ENCODE results near the gene IFT22. TPM values are rescaled to one million over a fixed set of nuclear protein-coding genes. Genes with fewer than 3 reads are reported as not detected.

Gene IFT22
- total RNA-seq, 6 experiments from 2014 or later = 25.6 to 30.6 (median 26.6) TPM

- DNase-seq = no peak
- Mint-ChIP-seq H3K4me1 (ENCODE audit: low read depth) (no peaks in the 10 kb centered on the region; the same call in 1 of the 2 replicates), H3K4me3 (no peak overlapping the region)
Observed at GRCh38 chr7:101347477-101347876, 25.9 kb upstream of the IFT22 start.

GRCh38 chr7:101342892-101343291 is 21.3 kb upstream of the IFT22 start:
- Mint-ChIP-seq H3K36me3 (ENCODE audit: low read depth) (no peaks in the 10 kb centered on the region), H3K4me3 (no peak overlapping the region), H3K9me3 (no peaks in the 10 kb centered on the region), H3K27me3 (ENCODE audit: insufficient read depth) (peaks cover 29% of the 10 kb centered on the region), H3K27ac (no peak overlapping the region), H3K4me1 (ENCODE audit: low read depth) (no peaks in the 10 kb centered on the region)
- no peak for TF ChIP-seq CTCF (IDR thresholded peaks at IDR 0.05)
- DNase-seq = no peak

More at GRCh38 chr7:101347477-101347876, 25.9 kb upstream of the IFT22 start:
- TF ChIP-seq CTCF (IDR thresholded peaks at IDR 0.05) = no peak
- peaks cover 25% of the 10 kb centered on the region for H3K27me3 Mint-ChIP-seq (ENCODE audit: insufficient read depth)
- no peaks in the 10 kb centered on the region for H3K9me3 Mint-ChIP-seq
- no peak overlapping the region for H3K27ac Mint-ChIP-seq
- no peaks in the 10 kb centered on the region for H3K36me3 Mint-ChIP-seq (ENCODE audit: low read depth)

- Mint-ChIP-seq H3K4me3 (no peak overlapping the region), H3K4me1 (ENCODE audit: low read depth) (no peaks in the 10 kb centered on the region), H3K27ac (no peak overlapping the region), H3K27me3 (ENCODE audit: insufficient read depth) (peaks cover 33% of the 10 kb centered on the region), H3K9me3 (no peaks in the 10 kb centered on the region), H3K36me3 (ENCODE audit: low read depth) (no peaks in the 10 kb centered on the region)
- no peak for TF ChIP-seq CTCF (IDR thresholded peaks at IDR 0.05)
- DNase-seq = no peak
Observed at GRCh38 chr7:101340379-101340778, 18.8 kb upstream of the IFT22 start.

GRCh38 chr7:101333912-101334311 is 12.3 kb upstream of the IFT22 start:
- no peaks in the 10 kb centered on the region for H3K4me1 Mint-ChIP-seq (ENCODE audit: low read depth)
- no peak for DNase-seq
- no peaks in the 10 kb centered on the region for H3K9me3 Mint-ChIP-seq
- H3K4me3 Mint-ChIP-seq = no peak overlapping the region
- H3K27ac Mint-ChIP-seq = no peak overlapping the region
- H3K27me3 Mint-ChIP-seq (ENCODE audit: insufficient read depth) = peaks cover 28% of the 10 kb centered on the region
- H3K36me3 Mint-ChIP-seq (ENCODE audit: low read depth) = no peaks in the 10 kb centered on the region
- TF ChIP-seq CTCF (IDR thresholded peaks at IDR 0.05) = no peak

GRCh38 chr7:101332026-101332425 is 10.4 kb upstream of the IFT22 start:
- H3K4me3 Mint-ChIP-seq = no peak overlapping the region
- no peak for DNase-seq
- peaks cover 27% of the 10 kb centered on the region for H3K27me3 Mint-ChIP-seq (ENCODE audit: insufficient read depth)
- H3K27ac Mint-ChIP-seq = no peak overlapping the region
- no peaks in the 10 kb centered on the region for H3K4me1 Mint-ChIP-seq (ENCODE audit: low read depth)
- no peaks in the 10 kb centered on the region for H3K36me3 Mint-ChIP-seq (ENCODE audit: low read depth)
- no peaks in the 10 kb centered on the region for H3K9me3 Mint-ChIP-seq
- no peak for TF ChIP-seq CTCF (IDR thresholded peaks at IDR 0.05)

GRCh38 chr7:101330011-101330484 is 8.4 kb upstream of the IFT22 start:
- Mint-ChIP-seq H3K27ac (no peak overlapping the region), H3K27me3 (ENCODE audit: insufficient read depth) (peaks cover 20% of the 10 kb centered on the region), H3K4me1 (ENCODE audit: low read depth) (no peaks in the 10 kb centered on the region), H3K4me3 (no peak overlapping the region), H3K36me3 (ENCODE audit: low read depth) (no peaks in the 10 kb centered on the region), H3K9me3 (no peaks in the 10 kb centered on the region)
- no peak for TF ChIP-seq CTCF (IDR thresholded peaks at IDR 0.05)
- no peak for DNase-seq
